ENCODE measurements around the gene MRPL50.

DNA sequence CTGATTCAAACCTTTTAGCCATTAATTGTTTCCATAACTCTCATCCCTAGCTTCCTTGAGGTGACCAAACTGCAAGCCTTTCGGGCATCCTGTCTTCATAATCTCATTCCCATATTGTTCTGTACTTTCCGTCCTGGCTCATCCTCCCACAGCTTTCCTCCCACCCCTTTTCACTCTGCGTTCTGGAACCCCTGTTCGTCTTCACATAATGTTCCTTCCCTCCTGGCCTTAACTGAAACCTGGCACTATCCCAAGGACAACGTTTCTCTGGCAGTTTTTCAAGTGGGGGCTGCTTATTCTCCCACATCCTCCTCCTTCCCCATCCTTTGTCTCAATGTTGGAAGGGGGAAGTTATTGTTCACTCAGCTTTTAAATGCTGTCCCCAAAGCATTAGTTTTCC lies 1.7 kb upstream of the MRPL50 start:
- TF ChIP-seq, protein P1, sequence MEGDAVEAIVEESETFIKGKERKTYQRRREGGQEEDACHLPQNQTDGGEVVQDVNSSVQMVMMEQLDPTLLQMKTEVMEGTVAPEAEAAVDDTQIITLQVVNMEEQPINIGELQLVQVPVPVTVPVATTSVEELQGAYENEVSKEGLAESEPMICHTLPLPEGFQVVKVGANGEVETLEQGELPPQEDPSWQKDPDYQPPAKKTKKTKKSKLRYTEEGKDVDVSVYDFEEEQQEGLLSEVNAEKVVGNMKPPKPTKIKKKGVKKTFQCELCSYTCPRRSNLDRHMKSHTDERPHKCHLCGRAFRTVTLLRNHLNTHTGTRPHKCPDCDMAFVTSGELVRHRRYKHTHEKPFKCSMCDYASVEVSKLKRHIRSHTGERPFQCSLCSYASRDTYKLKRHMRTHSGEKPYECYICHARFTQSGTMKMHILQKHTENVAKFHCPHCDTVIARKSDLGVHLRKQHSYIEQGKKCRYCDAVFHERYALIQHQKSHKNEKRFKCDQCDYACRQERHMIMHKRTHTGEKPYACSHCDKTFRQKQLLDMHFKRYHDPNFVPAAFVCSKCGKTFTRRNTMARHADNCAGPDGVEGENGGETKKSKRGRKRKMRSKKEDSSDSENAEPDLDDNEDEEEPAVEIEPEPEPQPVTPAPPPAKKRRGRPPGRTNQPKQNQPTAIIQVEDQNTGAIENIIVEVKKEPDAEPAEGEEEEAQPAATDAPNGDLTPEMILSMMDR (IDR thresholded peaks at IDR 0.05): no peak
- TF ChIP-seq EZH2 (IDR thresholded peaks at IDR 0.05; ENCODE audit: borderline replicate concordance, insufficient read depth, low read depth, low read length, poor library complexity, severe bottlenecking): no peak

Data from B cell (primary cell).